WI38 (cell line): ENCODE results near the gene SAA4.
"Not testable (repeated sequence)": the region's sequence is repeated elsewhere in the genome, so short reads cannot be mapped to it uniquely, and the experiment has no call there.

Source experiments
- H3K4me3 ChIP-seq: 2 replicates; pipeline ENCODE4 v1.5.1; 2011; ENCODE audit warnings: low read depth, mild to moderate bottlenecking, control low read depth, low read length
- TF ChIP-seq, protein P1 (sequence below): IDR thresholded peaks from 2 replicates; pipeline ENCODE4 v1.5.1; 2012; ENCODE audit warnings: low read depth, mild to moderate bottlenecking, control low read depth, low read length

Gene SAA4

GRCh38 chr11:18222814-18223421, 13.7 kb downstream of the SAA4 start:
- TF ChIP-seq, protein P1, sequence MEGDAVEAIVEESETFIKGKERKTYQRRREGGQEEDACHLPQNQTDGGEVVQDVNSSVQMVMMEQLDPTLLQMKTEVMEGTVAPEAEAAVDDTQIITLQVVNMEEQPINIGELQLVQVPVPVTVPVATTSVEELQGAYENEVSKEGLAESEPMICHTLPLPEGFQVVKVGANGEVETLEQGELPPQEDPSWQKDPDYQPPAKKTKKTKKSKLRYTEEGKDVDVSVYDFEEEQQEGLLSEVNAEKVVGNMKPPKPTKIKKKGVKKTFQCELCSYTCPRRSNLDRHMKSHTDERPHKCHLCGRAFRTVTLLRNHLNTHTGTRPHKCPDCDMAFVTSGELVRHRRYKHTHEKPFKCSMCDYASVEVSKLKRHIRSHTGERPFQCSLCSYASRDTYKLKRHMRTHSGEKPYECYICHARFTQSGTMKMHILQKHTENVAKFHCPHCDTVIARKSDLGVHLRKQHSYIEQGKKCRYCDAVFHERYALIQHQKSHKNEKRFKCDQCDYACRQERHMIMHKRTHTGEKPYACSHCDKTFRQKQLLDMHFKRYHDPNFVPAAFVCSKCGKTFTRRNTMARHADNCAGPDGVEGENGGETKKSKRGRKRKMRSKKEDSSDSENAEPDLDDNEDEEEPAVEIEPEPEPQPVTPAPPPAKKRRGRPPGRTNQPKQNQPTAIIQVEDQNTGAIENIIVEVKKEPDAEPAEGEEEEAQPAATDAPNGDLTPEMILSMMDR, result no peak
- no peak overlapping the region for H3K4me3 ChIP-seq

DNA sequence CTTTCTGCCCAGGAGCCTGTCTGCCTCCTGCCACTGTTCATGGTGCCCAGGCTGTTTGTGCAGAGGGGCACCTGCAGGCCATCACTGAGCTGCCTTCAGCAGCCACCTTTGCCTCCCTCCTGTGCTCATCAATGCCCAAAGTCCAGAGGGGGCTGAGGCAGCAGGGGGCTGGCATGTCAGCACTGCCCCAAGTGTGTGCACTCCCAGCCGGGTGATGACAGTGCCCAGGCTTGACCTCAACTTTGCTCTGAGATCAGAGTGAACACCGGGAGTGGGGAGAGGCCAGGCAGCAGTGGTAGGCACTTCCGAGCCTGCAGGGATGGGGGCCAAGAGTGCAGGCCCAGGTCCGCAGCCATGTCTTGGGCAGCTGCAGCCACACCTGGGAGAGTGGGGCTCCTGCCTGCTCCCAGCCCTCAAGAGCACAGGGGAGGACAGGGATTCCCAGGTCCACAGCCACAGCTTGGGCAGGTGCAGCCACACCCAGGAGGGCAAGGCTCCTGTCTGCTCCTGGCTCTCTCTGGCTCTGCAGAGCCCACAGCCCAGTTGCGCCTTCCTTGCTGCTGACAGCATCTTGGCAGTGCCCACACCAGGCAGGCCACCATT, 15.2 kb downstream of the SAA4 start:
- H3K4me3 ChIP-seq, result no peak overlapping the region
- TF ChIP-seq, protein P1, result no peak

DNA sequence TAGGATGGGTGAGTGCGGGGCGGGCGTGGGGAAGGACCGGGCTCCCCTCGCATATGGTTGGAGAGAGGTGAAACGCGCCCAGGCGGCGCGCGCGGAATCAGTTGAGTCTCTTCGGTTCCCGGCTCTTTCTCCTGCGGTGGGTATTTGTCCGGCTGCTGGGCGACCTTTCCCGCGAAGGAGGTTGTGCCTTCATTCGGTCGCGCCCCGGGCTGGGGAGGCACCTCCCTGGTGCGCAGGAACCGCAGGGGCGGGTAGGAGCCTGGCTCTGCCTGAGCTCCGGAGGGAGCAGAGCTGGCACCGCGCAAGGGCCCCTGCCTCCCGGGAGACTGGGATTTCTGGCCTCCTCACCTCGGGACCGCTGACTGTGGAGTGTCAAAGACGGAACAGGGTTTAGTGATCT, 27.5 kb downstream of the SAA4 start:
- TF ChIP-seq, protein P1, result no peak
- H3K4me3 ChIP-seq, result no peak overlapping the region

DNA sequence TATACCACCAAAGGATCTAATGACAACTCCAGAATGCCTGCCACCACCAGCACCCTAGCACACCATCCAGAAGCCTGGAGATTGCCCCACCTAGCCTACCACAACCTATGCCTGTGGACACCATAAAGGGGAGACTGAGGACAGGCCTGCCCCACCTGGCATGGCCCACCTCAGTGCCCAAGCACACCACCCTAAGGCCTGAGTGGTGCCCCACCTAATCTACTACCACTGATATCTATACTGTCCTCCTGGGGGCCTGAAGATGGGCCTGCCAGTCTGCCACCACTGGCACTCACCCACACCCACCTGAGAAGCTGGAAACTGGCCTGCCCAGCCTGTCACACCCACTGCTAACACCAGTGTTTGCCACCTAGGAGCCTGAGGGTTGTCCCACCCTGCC, 31.8 kb downstream of the SAA4 start:
- TF ChIP-seq, protein P1, result no peak
- H3K4me3 ChIP-seq, result no peak overlapping the region

GRCh38 chr11:18204220-18204619, 32.4 kb downstream of the SAA4 start:
- TF ChIP-seq, protein P1, result no peak

DNA sequence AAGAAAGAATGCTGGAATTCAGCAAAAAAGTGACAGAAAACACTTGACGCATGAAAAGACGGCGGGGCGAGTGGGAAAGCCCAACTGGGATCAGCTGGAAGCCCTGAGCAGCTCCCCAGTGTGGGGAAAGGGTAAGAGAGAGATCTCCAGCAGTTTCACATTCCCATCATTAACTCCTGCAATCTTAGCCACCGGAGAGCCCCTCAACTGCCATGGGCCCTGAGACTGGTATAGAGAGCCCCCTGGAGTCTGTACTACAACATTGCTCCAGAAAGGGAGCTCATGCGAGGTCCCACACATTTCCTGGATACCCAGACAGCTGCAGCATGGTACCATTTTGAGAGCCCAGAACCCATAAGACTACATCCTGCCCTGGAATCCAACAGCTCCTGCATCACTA, 32.9 kb downstream of the SAA4 start:
- TF ChIP-seq, protein P1, result peak; percentile 33; the same call in 1 of the 2 replicates
- H3K4me3 ChIP-seq, result no peak overlapping the region

More at GRCh38 chr11:18204220-18204619, 32.4 kb downstream of the SAA4 start:
- no peak overlapping the region for H3K4me3 ChIP-seq

DNA sequence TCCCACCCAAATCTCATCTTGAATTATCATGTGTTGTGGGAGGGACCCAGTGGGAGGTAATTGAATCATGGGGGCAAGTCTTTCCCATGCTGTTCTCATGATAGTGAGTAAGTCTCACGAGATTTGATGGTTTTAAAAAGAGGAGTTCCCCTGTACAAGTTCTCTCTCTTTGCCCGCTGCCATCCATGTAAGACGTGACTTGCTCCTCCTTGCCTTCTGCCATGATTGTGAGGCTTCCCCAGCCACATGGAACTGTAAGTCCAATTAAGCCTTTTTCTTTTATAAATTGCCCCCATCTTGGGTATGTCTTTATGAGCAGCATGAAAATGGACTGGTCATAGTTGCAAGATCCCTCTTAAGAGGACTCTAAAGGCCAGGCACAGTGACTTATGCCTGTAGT, 38.9 kb downstream of the SAA4 start:
- not testable (repeated sequence) for H3K4me3 ChIP-seq

DNA sequence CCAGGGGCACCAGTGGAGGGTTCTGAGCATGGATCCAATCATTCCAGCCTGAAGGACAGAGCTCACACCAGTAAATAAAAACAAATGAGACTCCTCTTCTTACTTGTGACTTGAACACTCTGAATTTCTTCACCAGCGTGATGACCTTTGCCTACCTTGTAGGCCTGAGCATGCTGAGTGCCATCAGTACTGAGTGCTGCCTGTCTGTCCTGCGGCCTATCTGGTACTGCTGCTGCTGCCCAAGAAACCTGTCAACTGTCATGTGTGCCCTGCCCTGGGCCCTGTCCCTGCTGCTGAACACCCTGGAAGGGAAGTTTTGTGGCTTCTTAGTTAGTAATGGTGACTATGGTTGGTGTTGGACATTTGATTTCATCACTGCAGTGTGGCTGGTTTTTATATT, 40.1 kb downstream of the SAA4 start:
- TF ChIP-seq, protein P1, result no peak
- H3K4me3 ChIP-seq, result no peak overlapping the region
